Endothelial cell of umbilical vein (primary cell): Measurements from ENCODE around the gene SLC9C1. TPM values are rescaled to one million over a fixed set of nuclear protein-coding genes. Genes with fewer than 3 reads are reported as not detected.

Experiments used
- BruUV-seq: library from RNA; stranded (reverse); fragments of 400-500 nt; replicated peaks from 2 replicates; lab custom pipeline; 2021; lab: Mats Ljungman, UMichigan
- CTCF ChIA-PET: fragments of 300-600, 350-600 bp; sonication (Branson Sonifier 250); formaldehyde crosslinking; loops from one replicate; lab custom pipeline; 2021; ENCODE audit warnings: antibody characterized with exemption, inconsistent platforms; lab: Charles Lee
- POLR2A ChIA-PET: fragments of 300-600, 350-600 bp; sonication (Branson Sonifier 250); formaldehyde crosslinking; loops from one replicate; lab custom pipeline; 2021; ENCODE audit warnings: antibody characterized with exemption, inconsistent platforms; lab: Charles Lee
- DNase-seq: peaks from one replicate; pipeline ENCODE4 v3.0.0-alpha.2; 2011; ENCODE audit warnings: low read depth, low spot score
- FAIRE-seq: peaks from 2 replicates; lab custom pipeline; 2011; peaks lifted over from hg19 to GRCh38; lab: Jason Lieb, UNC
- H2AFZ ChIP-seq: 2 replicates; pipeline ENCODE4 v1.6.0; 2012; ENCODE audit warnings: low read depth, low read length, control low read depth, inconsistent platforms
- H3K27ac ChIP-seq: 2 replicates; pipeline ENCODE4 v1.5.1; 2011; ENCODE audit warnings: low read depth, mild to moderate bottlenecking, control low read depth, low read length, moderate library complexity; ENCODE audit not compliant: insufficient read depth
- H3K27me3 ChIP-seq, 2 experiments: 2 replicates each; pipeline versions ENCODE4 v1.6.0 to v1.6.1; 2011; ENCODE audit warnings: low read length in 2 of 2, mixed read lengths in 1 of 2; ENCODE audit not compliant: control insufficient read depth in 2 of 2, insufficient read depth in 2 of 2
- H3K36me3 ChIP-seq, 2 experiments: 2 replicates in 1 of 2; 3 replicates in 1 of 2; pipeline ENCODE4 v1.5.1; 2011; ENCODE audit warnings: low read length in 2 of 2, mild to moderate bottlenecking in 1 of 2, moderate library complexity in 1 of 2; ENCODE audit not compliant: control insufficient read depth in 2 of 2, insufficient read depth in 2 of 2; ENCODE audit errors: extremely low read depth in 1 of 2
- H3K4me1 ChIP-seq: 3 replicates; pipeline ENCODE4 v1.5.1; 2011; ENCODE audit warnings: mild to moderate bottlenecking, low read length; ENCODE audit not compliant: control insufficient read depth, insufficient read depth; ENCODE audit errors: extremely low read depth
- H3K4me2 ChIP-seq: 2 replicates; pipeline ENCODE4 v1.6.1; 2011; ENCODE audit warnings: low read length, control low read depth, mixed read lengths; ENCODE audit not compliant: insufficient read depth
- H3K4me3 ChIP-seq, 3 experiments: fragments of 200-600 bp in 1 of 3; sonication (generic), shearing (Covaris generic) in 1 of 3; replicated peaks in 1 of 3; 2 replicates each; pipeline ENCODE4 v1.5.1; 2011 to 2016; ENCODE audit warnings: control low read depth in 3 of 3, low read length in 3 of 3, mild to moderate bottlenecking in 2 of 3, inconsistent platforms in 1 of 3, low read depth in 1 of 3, moderate library complexity in 1 of 3; ENCODE audit not compliant: insufficient read depth in 1 of 3
- H3K79me2 ChIP-seq: 2 replicates; pipeline ENCODE4 v1.6.0; 2012; ENCODE audit warnings: low read length, inconsistent platforms; ENCODE audit not compliant: control insufficient read depth, insufficient read depth
- H3K9ac ChIP-seq: replicated peaks from 2 replicates; pipeline ENCODE3; 2011; ENCODE audit warnings: low read length, control low read depth; ENCODE audit not compliant: insufficient read depth; ENCODE audit errors: extremely low read depth
- H3K9me1 ChIP-seq: replicated peaks from 3 replicates; pipeline ENCODE4 v1.6.0; 2011; ENCODE audit warnings: mild to moderate bottlenecking, low read length; ENCODE audit not compliant: control insufficient read depth, insufficient read depth; ENCODE audit errors: extremely low read depth
- H3K9me3 ChIP-seq: replicated peaks from 2 replicates; pipeline ENCODE4 v1.5.1; 2012; ENCODE audit warnings: low read length, inconsistent platforms; ENCODE audit not compliant: control insufficient read depth, insufficient read depth
- H4K20me1 ChIP-seq: replicated peaks from 2 replicates; pipeline ENCODE3; 2011; ENCODE audit warnings: mild to moderate bottlenecking, low read length; ENCODE audit not compliant: control insufficient read depth, insufficient read depth; ENCODE audit errors: extremely low read depth
- EZH2 ChIP-seq: IDR thresholded peaks from 2 replicates; pipeline ENCODE4 v1.6.1; 2012; ENCODE audit warnings: borderline replicate concordance, low read depth, mild to moderate bottlenecking, moderate library complexity, low read length, inconsistent platforms; ENCODE audit not compliant: severe bottlenecking
- FOS ChIP-seq: IDR thresholded peaks from 2 replicates; pipeline ENCODE4 v1.6.1; 2011; ENCODE audit warnings: mild to moderate bottlenecking, low read length, moderate library complexity, borderline replicate concordance; ENCODE audit not compliant: insufficient read depth
- GATA2 ChIP-seq: IDR thresholded peaks from 2 replicates; pipeline ENCODE4 v1.7.0; 2011; ENCODE audit warnings: low read depth, mild to moderate bottlenecking, moderate library complexity, mixed read lengths, low read length; ENCODE audit not compliant: insufficient read length, insufficient read depth
- JUN ChIP-seq: IDR thresholded peaks from 2 replicates; pipeline ENCODE4 v1.6.1; 2011; ENCODE audit warnings: borderline replicate concordance, low read depth; ENCODE audit not compliant: insufficient read length, insufficient read depth
- MAX ChIP-seq: IDR thresholded peaks from 2 replicates; pipeline ENCODE4 v1.6.1; 2011; ENCODE audit not compliant: insufficient read depth, insufficient read length
- MYC ChIP-seq: IDR thresholded peaks from one replicate; pipeline ENCODE4 v1.6.1; 2011; ENCODE audit warnings: mild to moderate bottlenecking, low read depth, low read length
- POLR2A ChIP-seq: IDR thresholded peaks from 2 replicates; pipeline ENCODE4 v1.6.1; 2012; ENCODE audit warnings: low read depth, mild to moderate bottlenecking, control low read depth, low read length
- POLR2AphosphoS5 ChIP-seq: IDR thresholded peaks from 2 replicates; pipeline ENCODE4 v1.6.1; 2012; ENCODE audit warnings: low read depth, mild to moderate bottlenecking, control low read depth, low read length, moderate library complexity; ENCODE audit not compliant: insufficient read depth
- dilution Hi-C: fragments of 300-500 bp; cut with MboI; formaldehyde crosslinking; loops from one replicate; pipeline ENCODE4 v1.15.0; 2019; ENCODE audit warnings: low sequenced_read_pairs; ENCODE audit not compliant: extremely low pct_ligation_motif_present
- intact Hi-C: fragments of 100-400 bp; cut with micrococcal nuclease; formaldehyde crosslinking; loops from one replicate; pipeline ENCODE4 v1.10.0; 2022
- polyA plus RNA-seq, 4 experiments: library from polyadenylated mRNA; depleted of rRNA in 3 of 4; stranded (reverse) in 3 of 4; unstranded in 1 of 4; fragments of >200 nt; gene quantifications; 2 replicates each; pipeline versions ENCODE4 v1.2.1 to v1.2.3, GENCODE V29; 2011 to 2012; ENCODE audit warnings: missing spikeins in 1 of 4
- total RNA-seq: library from RNA; stranded (reverse); gene quantifications from 2 replicates; pipeline ENCODE4 v1.2.3, GENCODE V29; 2021
- TF ChIP-seq, protein P1 (sequence below), 2 donors: IDR thresholded peaks; 1 replicate in 1 of 2; 2 replicates in 1 of 2; pipeline ENCODE4 v1.5.1; 2011; ENCODE audit warnings: low read length in 2 of 2, mild to moderate bottlenecking in 2 of 2, moderate library complexity in 2 of 2, control low read depth in 1 of 2, inconsistent platforms in 1 of 2, low read depth in 1 of 2; ENCODE audit not compliant: insufficient read depth in 1 of 2; ENCODE audit errors: extremely low read depth in 1 of 2

SLC9C1 gene
- total and polyA plus RNA-seq, 2 donors (not counting 3 experiments of a cell fraction or from before 2014, with no cell fraction given) = not detected

DNA sequence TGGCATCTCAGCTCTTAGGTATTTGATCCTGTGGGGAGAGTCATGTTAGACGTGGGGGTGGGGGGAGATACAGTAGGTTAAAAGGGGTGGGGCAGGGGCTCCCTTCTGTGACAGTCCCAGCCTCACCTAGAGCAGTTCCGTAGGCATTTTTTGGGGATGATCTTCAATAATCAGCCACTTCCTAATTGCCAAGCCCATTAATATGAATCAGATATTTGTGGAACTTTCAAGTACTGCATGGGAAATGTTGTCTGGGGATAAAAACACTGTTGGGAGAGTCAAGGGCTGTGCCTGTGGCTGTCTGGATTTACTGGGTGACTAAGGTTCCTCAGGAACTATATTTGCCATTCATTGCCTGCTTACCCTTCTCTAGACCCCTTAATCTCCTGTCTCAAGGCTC is 198.3 kb downstream of the SLC9C1 start:
- FAIRE-seq = no peak
- Histone ChIP-seq H3K4me3 (no peak overlapping the region), H3K9me1 (no peaks in the 10 kb centered on the region), H3K79me2 (no peaks in the 10 kb centered on the region), H2AFZ (no peak overlapping the region), H3K4me2 (no peak overlapping the region), H3K36me3 (no peaks in the 10 kb centered on the region), H3K4me1 (peaks cover 17% of the 10 kb centered on the region), H4K20me1 (no peaks in the 10 kb centered on the region), H3K9ac (no peak overlapping the region), H3K9me3 (no peaks in the 10 kb centered on the region), H3K27me3 (no peaks in the 10 kb centered on the region), H3K27ac (no peak overlapping the region)
- dilution Hi-C loops (no loop called here), intact Hi-C loops (loop anchor here (10.0 kb wide), 1 partner anchor 181 kb away; no protein-coding TSS in a partner anchor)
- ChIA-PET POLR2A (no interaction called here), CTCF (no interaction called here)
- no TSS peak for BruUV-seq
- no peak for DNase-seq
- TF ChIP-seq, protein P1, sequence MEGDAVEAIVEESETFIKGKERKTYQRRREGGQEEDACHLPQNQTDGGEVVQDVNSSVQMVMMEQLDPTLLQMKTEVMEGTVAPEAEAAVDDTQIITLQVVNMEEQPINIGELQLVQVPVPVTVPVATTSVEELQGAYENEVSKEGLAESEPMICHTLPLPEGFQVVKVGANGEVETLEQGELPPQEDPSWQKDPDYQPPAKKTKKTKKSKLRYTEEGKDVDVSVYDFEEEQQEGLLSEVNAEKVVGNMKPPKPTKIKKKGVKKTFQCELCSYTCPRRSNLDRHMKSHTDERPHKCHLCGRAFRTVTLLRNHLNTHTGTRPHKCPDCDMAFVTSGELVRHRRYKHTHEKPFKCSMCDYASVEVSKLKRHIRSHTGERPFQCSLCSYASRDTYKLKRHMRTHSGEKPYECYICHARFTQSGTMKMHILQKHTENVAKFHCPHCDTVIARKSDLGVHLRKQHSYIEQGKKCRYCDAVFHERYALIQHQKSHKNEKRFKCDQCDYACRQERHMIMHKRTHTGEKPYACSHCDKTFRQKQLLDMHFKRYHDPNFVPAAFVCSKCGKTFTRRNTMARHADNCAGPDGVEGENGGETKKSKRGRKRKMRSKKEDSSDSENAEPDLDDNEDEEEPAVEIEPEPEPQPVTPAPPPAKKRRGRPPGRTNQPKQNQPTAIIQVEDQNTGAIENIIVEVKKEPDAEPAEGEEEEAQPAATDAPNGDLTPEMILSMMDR (IDR thresholded peaks at IDR 0.05; ENCODE audit: extremely low read depth in 1 of 2, insufficient read depth in 1 of 2, low read depth in 1 of 2, low read length in 2 of 2) = no peak
- TF ChIP-seq POLR2A (no peak), GATA2 (no peak), MYC (no peak), POLR2AphosphoS5 (no peak), FOS (no peak), JUN (no peak), EZH2 (no peak), MAX (no peak)
